Spleen (tissue), 11 donors: ENCODE data around the gene ANKZF1. TPM values are rescaled to one million over a fixed set of nuclear protein-coding genes. Genes with fewer than 3 reads are reported as not detected.
A peak's percentile ranks its signal among the peaks of the same experiment; 100 is the strongest.

Experiments
- DNase-seq: peaks from one replicate; pipeline ENCODE4 v3.0.0-alpha.2; 2020
- H3K27ac ChIP-seq, 8 donors: fragments of 200-600 bp; sonication (generic) in 7 of 8; 1 replicate in 4 of 8; 2 replicates in 4 of 8; pipeline versions ENCODE4 v1.5.0 to v1.8.0; 2016 to 2021; ENCODE audit warnings: inconsistent platforms in 4 of 8, mild to moderate bottlenecking in 4 of 8, moderate library complexity in 1 of 8
- H3K27me3 ChIP-seq, 7 donors: fragments of 200-600 bp; sonication (generic) in 6 of 7; replicated peaks in 1 of 7; 1 replicate in 4 of 7; 2 replicates in 3 of 7; pipeline versions ENCODE4 v1.5.0 to v1.8.0; 2016 to 2021; ENCODE audit warnings: inconsistent platforms in 3 of 7, mild to moderate bottlenecking in 1 of 7
- H3K36me3 ChIP-seq, 6 donors: fragments of 200-600 bp; sonication (generic) in 5 of 6; 1 replicate in 4 of 6; 2 replicates in 2 of 6; pipeline versions ENCODE4 v1.5.0 to v1.8.0; 2016 to 2021; ENCODE audit warnings: inconsistent platforms in 2 of 6
- H3K4me1 ChIP-seq, 6 donors: fragments of 200-600 bp; sonication (generic) in 5 of 6; 1 replicate in 3 of 6; 2 replicates in 3 of 6; pipeline versions ENCODE4 v1.5.0 to v1.8.0; 2016 to 2021; ENCODE audit warnings: inconsistent platforms in 3 of 6
- H3K4me3 ChIP-seq, 8 donors: fragments of 200-600 bp; sonication (generic) in 7 of 8; 1 replicate in 4 of 8; 2 replicates in 4 of 8; pipeline versions ENCODE4 v1.5.0 to v1.8.0; 2016 to 2021; ENCODE audit warnings: inconsistent platforms in 4 of 8, mild to moderate bottlenecking in 4 of 8, moderate library complexity in 2 of 8
- H3K9me3 ChIP-seq, 8 donors: fragments of 200-600 bp; sonication (generic) in 7 of 8; 1 replicate in 4 of 8; 2 replicates in 4 of 8; pipeline versions ENCODE4 v1.5.0 to v1.8.0; 2016 to 2021; ENCODE audit warnings: inconsistent platforms in 4 of 8
- CTCF ChIP-seq, 11 experiments: fragments of 200-600 bp in 7 of 11; fragments of 450-650 bp in 4 of 11; sonication (generic) in 4 of 11; IDR thresholded peaks in 8 of 11; conservative IDR thresholded peaks in 3 of 11; 1 replicate in 7 of 11; 2 replicates in 4 of 11; pipeline versions ENCODE4 v1.4.0 to v1.8.0; 2016 to 2021; ENCODE audit warnings: antibody characterized with exemption in 11 of 11, inconsistent platforms in 4 of 11, mild to moderate bottlenecking in 1 of 11
- POLR2A ChIP-seq, 3 donors: fragments of 450-650 bp; IDR thresholded peaks; one replicate each; pipeline ENCODE4 v1.5.1; 2017; ENCODE audit warnings: antibody characterized with exemption in 3 of 3, mild to moderate bottlenecking in 1 of 3
- POLR2AphosphoS5 ChIP-seq, 3 donors: sonication (generic); formaldehyde crosslinking; IDR thresholded peaks; one replicate each; pipeline ENCODE4 v1.5.1; 2017; ENCODE audit warnings: antibody characterized with exemption in 3 of 3
- WGBS, 5 donors: extraction: QIAGEN DNeasy Blood & Tissue Kit in 3 of 5; methylation state at CpG; one replicate each; pipeline versions ENCODE4 v1.1.5 to v1.1.7; 2013 to 2018; 5-methylcytosine and 5-hydroxymethylcytosine counted together
- intact Hi-C: fragments of 100-400 bp; cut with DNase I; formaldehyde crosslinking; loops from one replicate; pipeline ENCODE4 v1.15.0; 2023; ENCODE audit warnings: low total_unique reads
- polyA plus RNA-seq, 3 donors: library from polyadenylated mRNA; stranded (reverse); fragments of 200-250 nt; gene quantifications; one replicate each; pipeline ENCODE4 v1.2.1, GENCODE V29; 2013
- total RNA-seq, 7 donors: library from RNA; depleted of rRNA in 3 of 7; stranded (reverse); fragments of >200 nt in 3 of 7; fragmentation: NEBNext Ultra II Directional in 4 of 7; extraction: Animal tissue kit (Norgen Biotek cat#: 25700) in 4 of 7; gene quantifications; one replicate each; pipeline versions ENCODE4 v1.1.0 to v1.2.1, GENCODE V29; 2016 to 2021
- donor health status: healthy with polysubstance abuse.
- donor health status: DM: no; HTN: no; CAD: no; lungs with moderate emphysema.
- donor health status: DM: no; HTN: no; CAD: no.
- donor health status: Bipolar disorder and iron deficiency.
- donor health status: healthy.
- donor health status: DM: no; HTN: no; CAD: no.
- donor health status: DM: yes; HTN: yes; CAD: no.

Gene ANKZF1
- total and polyA plus RNA-seq, 10 donors = 30.5 to 141 (median 71.1) TPM

GRCh38 chr2:219272995-219273394, 43.4 kb downstream of the ANKZF1 start:
- no peak for TF ChIP-seq POLR2AphosphoS5 (IDR thresholded peaks at IDR 0.05)
- no peak for TF ChIP-seq POLR2A (IDR thresholded peaks at IDR 0.05)
- TF ChIP-seq CTCF (IDR thresholded peaks at IDR 0.05 in 8 of 11, conservative IDR thresholded peaks at IDR 0.05 in 3 of 11) = no peak
- no peaks in the 10 kb centered on the region for H3K36me3 ChIP-seq
- peaks cover 6 to 32% (median 22%) of the 10 kb centered on the region in 6 donors for H3K4me1 ChIP-seq
- no peak for DNase-seq
- H3K4me3 ChIP-seq = no peak overlapping the region
- H3K27ac ChIP-seq = no peak overlapping the region
- WGBS, 5 donors = 65 to 81% (median 73%) methylated on average over 2 of the region's 2 CpGs
- intact Hi-C loops = no loop called here
- no peaks in the 10 kb centered on the region for H3K9me3 ChIP-seq
- no peaks in the 10 kb centered on the region for H3K27me3 ChIP-seq

GRCh38 chr2:219273937-219274336, 44.3 kb downstream of the ANKZF1 start:
- no peak for DNase-seq
- Histone ChIP-seq H3K27me3 (no peaks in the 10 kb centered on the region), H3K36me3 (no peaks in the 10 kb centered on the region), H3K27ac (no peak overlapping the region), H3K4me3 (no peak overlapping the region), H3K4me1 (peaks cover 14 to 37% (median 31%) of the 10 kb centered on the region in 6 donors), H3K9me3 (no peaks in the 10 kb centered on the region)
- 86 to 100% (median 92%) methylated on average over 1 to 3 of the region's 3 CpGs for whole genome bisulfite sequencing, 5 donors
- TF ChIP-seq POLR2AphosphoS5 (IDR thresholded peaks at IDR 0.05) = no peak
- no peak for TF ChIP-seq POLR2A (IDR thresholded peaks at IDR 0.05)
- intact Hi-C loops = no loop called here

GRCh38 chr2:219274361-219274921, 44.8 kb downstream of the ANKZF1 start:
- no peaks in the 10 kb centered on the region for H3K9me3 ChIP-seq
- TF ChIP-seq CTCF (IDR thresholded peaks at IDR 0.05 in 8 of 11, conservative IDR thresholded peaks at IDR 0.05 in 3 of 11) (no peak), POLR2A (IDR thresholded peaks at IDR 0.05) (no peak), POLR2AphosphoS5 (IDR thresholded peaks at IDR 0.05) (no peak)
- intact Hi-C loops = no loop called here
- no peak overlapping the region for H3K4me3 ChIP-seq
- H3K4me1 ChIP-seq = peaks cover 14 to 37% (median 30%) of the 10 kb centered on the region in 6 donors
- 66 to 84% (median 72%) methylated on average over 3 to 6 of the region's 6 CpGs for WGBS, 5 donors
- peak; percentile 68 for DNase-seq
- H3K27ac ChIP-seq = no peak overlapping the region
- H3K27me3 ChIP-seq = no peaks in the 10 kb centered on the region
- no peaks in the 10 kb centered on the region for H3K36me3 ChIP-seq

GRCh38 chr2:219277703-219278654, 48.4 kb downstream of the ANKZF1 start:
- intact Hi-C loops = loop anchor here (5.0 kb wide), 1 partner anchor 51 kb away; the partner anchor contains the start of genes ANKZF1 and ATG9A
- Histone ChIP-seq H3K27ac (peak overlapping the region; percentile 94 to 99 (median 98)), H3K4me3 (peak overlapping the region in 6 of 8 donors; percentile 18 to 78 (median 28)), H3K9me3 (no peaks in the 10 kb centered on the region), H3K36me3 (peaks cover 0 to 27% (median 19%) of the 10 kb centered on the region in 6 donors), H3K27me3 (no peaks in the 10 kb centered on the region), H3K4me1 (peaks cover 26 to 62% (median 41%) of the 10 kb centered on the region in 6 donors)
- peak; percentile 94 for DNase-seq
- 20 to 23% (median 22%) methylated on average over 23 to 25 of the region's 25 CpGs for WGBS, 5 donors
- TF ChIP-seq POLR2AphosphoS5 (IDR thresholded peaks at IDR 0.05) (peak; percentile 31 to 65 (median 55)), POLR2A (IDR thresholded peaks at IDR 0.05) (peak in 1 of 3 donors; percentile 14), CTCF (IDR thresholded peaks at IDR 0.05 in 8 of 11, conservative IDR thresholded peaks at IDR 0.05 in 3 of 11) (peak; percentile 91 to 99 (median 98))
